B cell (primary cell): ENCODE data around the gene NBR1.
"Not testable (repeated sequence)": the region's sequence is repeated elsewhere in the genome, so short reads cannot be mapped to it uniquely, and the experiment has no call there.

ENCODE experiments used
- EZH2 ChIP-seq: IDR thresholded peaks from 2 replicates; pipeline ENCODE4 v1.6.1; 2012; ENCODE audit warnings: borderline replicate concordance, low read depth, mild to moderate bottlenecking, moderate library complexity, low read length; ENCODE audit not compliant: insufficient read depth, poor library complexity, severe bottlenecking
- TF ChIP-seq, protein P1 (sequence below): fragments of 200-600 bp; IDR thresholded peaks from one replicate; pipeline ENCODE4 v1.8.0; 2022; ENCODE audit warnings: antibody characterized with exemption, mild to moderate bottlenecking

DNA sequence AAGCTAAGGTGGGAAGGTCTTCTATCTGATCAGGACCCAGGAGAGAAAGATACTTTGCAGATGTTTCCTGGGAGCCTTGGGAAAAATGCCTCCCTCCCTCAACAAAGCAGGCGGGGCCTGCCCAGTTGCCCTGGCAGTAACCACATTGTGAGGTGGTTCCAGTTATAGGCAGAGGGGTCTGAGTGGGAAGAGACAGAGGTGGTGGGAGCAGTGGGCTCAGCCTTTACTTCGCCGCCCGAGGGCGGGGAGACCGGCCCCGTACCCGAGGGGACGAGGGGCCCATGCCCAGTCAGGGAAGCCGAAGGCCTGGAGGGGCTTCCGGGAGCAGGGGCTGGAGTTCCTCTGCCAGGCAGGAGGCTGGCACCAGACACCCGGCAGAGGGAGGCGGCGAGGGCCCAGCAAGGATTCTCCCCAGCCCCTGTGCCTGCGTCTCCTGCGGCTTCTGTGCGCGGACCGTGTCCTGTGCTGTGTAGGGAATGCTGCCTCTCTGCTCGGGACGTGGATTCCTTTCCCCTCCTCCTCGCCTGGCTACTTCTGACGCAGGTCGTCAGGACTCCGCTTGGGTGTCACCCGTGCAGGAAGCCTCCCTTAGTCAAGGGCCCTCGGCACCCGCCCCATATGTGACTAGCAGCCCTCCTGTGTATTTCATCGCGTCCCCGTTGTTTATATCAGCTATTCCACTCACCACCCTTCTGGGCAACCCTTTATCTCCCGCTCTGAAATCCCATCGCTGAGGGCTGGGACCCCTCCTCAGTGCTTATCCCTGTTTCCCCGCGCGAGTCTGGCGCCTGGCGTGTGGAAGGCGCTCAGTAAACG lies 60.4 kb downstream of the NBR1 start:
- TF ChIP-seq, protein P1, sequence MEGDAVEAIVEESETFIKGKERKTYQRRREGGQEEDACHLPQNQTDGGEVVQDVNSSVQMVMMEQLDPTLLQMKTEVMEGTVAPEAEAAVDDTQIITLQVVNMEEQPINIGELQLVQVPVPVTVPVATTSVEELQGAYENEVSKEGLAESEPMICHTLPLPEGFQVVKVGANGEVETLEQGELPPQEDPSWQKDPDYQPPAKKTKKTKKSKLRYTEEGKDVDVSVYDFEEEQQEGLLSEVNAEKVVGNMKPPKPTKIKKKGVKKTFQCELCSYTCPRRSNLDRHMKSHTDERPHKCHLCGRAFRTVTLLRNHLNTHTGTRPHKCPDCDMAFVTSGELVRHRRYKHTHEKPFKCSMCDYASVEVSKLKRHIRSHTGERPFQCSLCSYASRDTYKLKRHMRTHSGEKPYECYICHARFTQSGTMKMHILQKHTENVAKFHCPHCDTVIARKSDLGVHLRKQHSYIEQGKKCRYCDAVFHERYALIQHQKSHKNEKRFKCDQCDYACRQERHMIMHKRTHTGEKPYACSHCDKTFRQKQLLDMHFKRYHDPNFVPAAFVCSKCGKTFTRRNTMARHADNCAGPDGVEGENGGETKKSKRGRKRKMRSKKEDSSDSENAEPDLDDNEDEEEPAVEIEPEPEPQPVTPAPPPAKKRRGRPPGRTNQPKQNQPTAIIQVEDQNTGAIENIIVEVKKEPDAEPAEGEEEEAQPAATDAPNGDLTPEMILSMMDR = not testable (repeated sequence)
- TF ChIP-seq EZH2 = not testable (repeated sequence)
